Choroid plexus epithelial cell (primary cell): Measurements from ENCODE around the gene SMURF2.
A peak's percentile ranks its signal among the peaks of the same experiment; 100 is the strongest.

ENCODE experiments used
- DNase-seq: peaks from one replicate; pipeline ENCODE4 v3.0.0-alpha.2; 2010; ENCODE audit warnings: low read depth
- H3K4me3 ChIP-seq: 2 replicates; pipeline ENCODE4 v1.5.1; 2011; ENCODE audit warnings: low read depth, mild to moderate bottlenecking, control low read depth, low read length, moderate library complexity
- TF ChIP-seq, protein P1 (sequence below): conservative IDR thresholded peaks from 2 replicates; pipeline ENCODE4 v1.5.1; 2011; ENCODE audit warnings: low read depth, mild to moderate bottlenecking, control low read depth, inconsistent platforms, low read length, moderate library complexity

Gene SMURF2

DNA sequence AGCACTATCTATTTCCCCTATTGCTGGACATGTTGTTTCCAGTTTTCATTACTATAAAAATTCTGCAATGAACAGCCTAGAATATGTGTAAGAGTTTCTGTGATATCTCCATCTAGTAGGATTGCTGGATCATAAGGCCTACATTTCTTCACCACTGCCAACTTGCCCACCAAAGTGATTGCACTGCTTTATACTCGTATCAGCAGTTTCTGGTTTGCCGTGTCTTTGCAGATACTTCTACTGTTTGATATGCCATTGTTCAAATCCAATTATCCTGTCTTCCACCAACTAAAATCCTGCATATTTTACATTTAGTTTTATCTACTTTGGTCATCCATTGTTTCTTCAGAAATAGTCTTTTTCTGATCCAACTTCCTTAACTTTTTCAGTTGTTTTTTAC lies 134.2 kb downstream of the SMURF2 start:
- TF ChIP-seq, protein P1, sequence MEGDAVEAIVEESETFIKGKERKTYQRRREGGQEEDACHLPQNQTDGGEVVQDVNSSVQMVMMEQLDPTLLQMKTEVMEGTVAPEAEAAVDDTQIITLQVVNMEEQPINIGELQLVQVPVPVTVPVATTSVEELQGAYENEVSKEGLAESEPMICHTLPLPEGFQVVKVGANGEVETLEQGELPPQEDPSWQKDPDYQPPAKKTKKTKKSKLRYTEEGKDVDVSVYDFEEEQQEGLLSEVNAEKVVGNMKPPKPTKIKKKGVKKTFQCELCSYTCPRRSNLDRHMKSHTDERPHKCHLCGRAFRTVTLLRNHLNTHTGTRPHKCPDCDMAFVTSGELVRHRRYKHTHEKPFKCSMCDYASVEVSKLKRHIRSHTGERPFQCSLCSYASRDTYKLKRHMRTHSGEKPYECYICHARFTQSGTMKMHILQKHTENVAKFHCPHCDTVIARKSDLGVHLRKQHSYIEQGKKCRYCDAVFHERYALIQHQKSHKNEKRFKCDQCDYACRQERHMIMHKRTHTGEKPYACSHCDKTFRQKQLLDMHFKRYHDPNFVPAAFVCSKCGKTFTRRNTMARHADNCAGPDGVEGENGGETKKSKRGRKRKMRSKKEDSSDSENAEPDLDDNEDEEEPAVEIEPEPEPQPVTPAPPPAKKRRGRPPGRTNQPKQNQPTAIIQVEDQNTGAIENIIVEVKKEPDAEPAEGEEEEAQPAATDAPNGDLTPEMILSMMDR: no peak
- DNase-seq: no peak
- H3K4me3 ChIP-seq: no peak overlapping the region

DNA sequence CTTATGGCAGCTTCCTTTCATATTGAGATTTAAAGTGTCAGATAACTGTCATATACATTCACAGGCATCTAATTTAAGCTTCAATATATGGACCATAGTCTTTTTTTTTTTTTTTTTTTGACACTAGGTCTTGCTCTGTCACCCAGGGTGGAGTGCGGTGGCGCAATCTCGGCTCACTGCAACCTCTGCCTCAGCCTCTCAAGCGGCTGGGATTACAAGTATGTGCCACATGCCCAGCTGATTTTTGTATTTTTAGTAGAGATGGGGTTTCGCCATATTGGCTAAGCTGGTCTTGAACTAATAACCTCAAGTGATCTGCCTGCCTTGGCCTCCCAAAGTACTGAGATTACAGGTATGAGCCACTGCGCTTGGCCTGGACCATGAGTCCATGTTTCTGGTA lies 141.7 kb downstream of the SMURF2 start:
- no peak for DNase-seq
- TF ChIP-seq, protein P1: no peak

DNA sequence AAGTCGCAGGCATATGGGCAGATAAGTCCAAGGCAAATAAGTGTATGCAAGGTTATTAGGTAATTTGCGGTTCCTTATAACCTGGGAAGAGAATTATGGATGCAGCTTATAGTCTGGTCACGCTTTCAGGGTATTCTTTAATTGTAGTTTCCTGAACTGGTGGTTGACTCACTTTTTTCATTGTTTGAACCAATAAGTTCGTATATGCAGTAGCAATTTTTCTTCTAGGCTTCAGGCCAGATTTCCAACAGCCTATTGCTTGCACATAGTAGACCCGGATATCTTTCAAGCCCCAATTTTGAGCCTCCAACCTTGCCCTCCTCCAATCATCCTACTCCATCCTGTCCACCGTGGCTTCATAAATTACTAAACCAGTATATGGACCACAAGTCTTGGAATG lies 142.5 kb downstream of the SMURF2 start:
- TF ChIP-seq, protein P1: no peak
- no peak overlapping the region for H3K4me3 ChIP-seq
- no peak for DNase-seq

More for the DNA sequence above, 141.7 kb downstream of the SMURF2 start:
- no peak overlapping the region for H3K4me3 ChIP-seq

DNA sequence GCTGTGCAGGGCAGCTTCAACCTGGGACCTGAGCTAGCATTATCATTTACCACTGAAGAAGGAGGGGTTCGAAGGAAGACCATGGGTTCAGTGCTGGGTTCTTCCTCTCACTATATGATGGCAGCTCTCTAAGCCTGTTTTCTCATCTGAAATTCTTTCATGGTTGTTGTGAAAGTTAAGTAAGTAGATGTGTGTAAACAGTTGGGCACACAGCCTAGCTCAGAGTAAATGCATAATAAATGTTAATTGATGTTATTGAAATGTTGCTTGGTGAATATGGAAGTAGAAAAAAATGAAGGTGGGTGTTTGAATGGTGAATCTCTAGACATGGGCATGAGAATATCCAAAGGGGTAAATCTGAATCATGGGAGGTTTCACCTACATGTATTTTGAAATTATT lies 146.3 kb downstream of the SMURF2 start:
- DNase-seq: no peak
- no peak overlapping the region for H3K4me3 ChIP-seq

DNA sequence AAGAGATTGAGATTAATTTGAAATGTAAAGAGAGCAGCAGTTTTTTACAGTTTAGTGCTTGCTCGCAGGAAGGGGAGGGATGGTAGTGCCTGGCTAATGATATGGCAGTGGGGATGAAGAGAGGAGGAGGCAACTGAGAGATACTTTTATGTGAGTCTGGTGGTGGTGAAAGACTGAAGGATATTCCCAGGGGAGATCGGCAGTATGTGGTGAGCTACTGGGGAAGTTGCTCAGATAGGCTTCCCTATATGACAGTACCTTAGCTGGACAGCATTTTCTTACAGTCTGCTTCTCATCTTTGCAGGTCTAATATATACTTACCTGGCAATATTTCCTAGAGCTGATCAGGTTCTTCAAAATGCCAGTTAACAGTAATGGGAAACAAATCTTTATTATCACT lies 146.7 kb downstream of the SMURF2 start:
- TF ChIP-seq, protein P1: no peak
- no peak for DNase-seq
- no peak overlapping the region for H3K4me3 ChIP-seq

More for the DNA sequence above, 146.3 kb downstream of the SMURF2 start:
- TF ChIP-seq, protein P1: no peak

DNA sequence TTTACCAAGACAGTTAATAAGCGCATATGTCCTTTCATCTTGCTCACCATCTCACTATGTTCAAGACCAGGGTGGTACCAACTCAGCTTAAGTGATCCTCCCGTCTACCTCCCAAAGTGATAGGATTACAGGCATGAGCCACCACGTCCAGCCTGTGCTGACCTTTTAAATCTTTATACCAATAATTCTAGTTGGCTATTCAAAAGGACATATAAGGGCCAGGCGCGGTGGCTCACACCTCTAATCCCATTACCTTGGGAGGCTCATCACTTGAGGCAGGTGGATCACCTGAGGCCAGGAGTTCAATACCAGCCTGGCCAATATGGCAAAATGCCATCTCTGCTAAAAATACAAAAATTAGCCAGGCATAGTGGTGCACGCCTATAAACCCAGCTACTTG lies 152.9 kb downstream of the SMURF2 start:
- no peak for DNase-seq
- H3K4me3 ChIP-seq: no peak overlapping the region
- TF ChIP-seq, protein P1: no peak

DNA sequence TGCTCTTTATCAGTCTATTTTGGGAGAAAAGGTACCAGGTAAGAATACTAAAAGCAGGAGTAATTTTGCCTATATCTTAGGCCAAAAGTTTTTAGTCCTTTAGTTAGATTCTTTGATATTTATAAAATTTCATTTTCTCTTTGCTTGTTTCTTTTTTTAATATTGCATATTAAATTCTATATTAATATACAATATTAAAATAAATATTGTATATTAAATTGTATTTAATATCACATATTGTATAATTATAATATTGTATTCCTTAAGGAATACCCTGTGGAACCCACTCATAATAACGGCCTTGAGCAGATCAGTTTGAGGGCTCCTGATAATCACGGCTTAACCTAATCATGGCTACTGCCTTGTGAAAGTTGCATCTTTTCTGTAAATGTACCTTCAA lies 153.4 kb downstream of the SMURF2 start:
- peak overlapping the region; percentile 100 for H3K4me3 ChIP-seq
- DNase-seq: no peak
- TF ChIP-seq, protein P1: no peak
